Measurements from ENCODE around the gene SMC1B. TPM values are rescaled to one million over a fixed set of nuclear protein-coding genes. Genes with fewer than 3 reads are reported as not detected.

The SMC1B gene
- total RNA-seq, 1 donor from 2014 or later, result not detected

- TF ChIP-seq CTCF (IDR thresholded peaks at IDR 0.05; ENCODE audit: insufficient read depth, low read length, severe bottlenecking), result peak; percentile 13
- H3K4me3 ChIP-seq (ENCODE audit: low read depth, low read length), result peak within 1 kb of the TSS; percentile 97
- peak; percentile 74 for DNase-seq (ENCODE audit: low read depth)
- no peaks in the 10 kb centered on the region for H3K36me3 ChIP-seq (ENCODE audit: control insufficient read depth, insufficient read depth, low read length)
- H3K27me3 ChIP-seq (ENCODE audit: control insufficient read depth, insufficient read depth, low read length), result no peaks in the 10 kb centered on the region
- FAIRE-seq, result no peak
These were observed 103.8 kb downstream of the SMC1B start, which contains the start of gene FAM118A for GRCh38 chr22:45309422-45310227. FAM118A (plus strand) TSS chr22:45309934; CDS start chr22:45322380, 12,446 bp downstream.

GRCh38 chr22:45308957-45309421, 104.4 kb downstream of the SMC1B start:
- DNase-seq (ENCODE audit: low read depth) (no peak), FAIRE-seq (no peak)
- no peaks in the 10 kb centered on the region for H3K36me3 ChIP-seq (ENCODE audit: control insufficient read depth, insufficient read depth, low read length)
- peak overlapping the region; percentile 97 for H3K4me3 ChIP-seq (ENCODE audit: low read depth, low read length)
- no peaks in the 10 kb centered on the region for H3K27me3 ChIP-seq (ENCODE audit: control insufficient read depth, insufficient read depth, low read length)
- TF ChIP-seq CTCF (IDR thresholded peaks at IDR 0.05; ENCODE audit: insufficient read depth, low read length, severe bottlenecking), result no peak

- FAIRE-seq, result no peak
These were observed 104.9 kb downstream of the SMC1B start for GRCh38 chr22:45308391-45308956.

GRCh38 chr22:45306139-45306538, 107.3 kb downstream of the SMC1B start:
- no peak for FAIRE-seq

More at GRCh38 chr22:45308391-45308956, 104.9 kb downstream of the SMC1B start:
- DNase-seq (ENCODE audit: low read depth), result no peak
- no peaks in the 10 kb centered on the region for H3K27me3 ChIP-seq (ENCODE audit: control insufficient read depth, insufficient read depth, low read length)
- no peaks in the 10 kb centered on the region for H3K36me3 ChIP-seq (ENCODE audit: control insufficient read depth, insufficient read depth, low read length)
- no peak for TF ChIP-seq CTCF (IDR thresholded peaks at IDR 0.05; ENCODE audit: insufficient read depth, low read length, severe bottlenecking)
- no peak overlapping the region for H3K4me3 ChIP-seq (ENCODE audit: low read depth, low read length)

GRCh38 chr22:45305456-45306075, 107.8 kb downstream of the SMC1B start:
- FAIRE-seq, result no peak
- no peak for TF ChIP-seq CTCF (IDR thresholded peaks at IDR 0.05; ENCODE audit: insufficient read depth, low read length, severe bottlenecking)
- H3K4me3 ChIP-seq (ENCODE audit: low read depth, low read length), result no peak overlapping the region

More at GRCh38 chr22:45306139-45306538, 107.3 kb downstream of the SMC1B start:
- Histone ChIP-seq H3K36me3 (ENCODE audit: control insufficient read depth, insufficient read depth, low read length) (no peaks in the 10 kb centered on the region), H3K4me3 (ENCODE audit: low read depth, low read length) (no peak overlapping the region), H3K27me3 (ENCODE audit: control insufficient read depth, insufficient read depth, low read length) (no peaks in the 10 kb centered on the region)
- no peak for DNase-seq (ENCODE audit: low read depth)
- no peak for TF ChIP-seq CTCF (IDR thresholded peaks at IDR 0.05; ENCODE audit: insufficient read depth, low read length, severe bottlenecking)

More at GRCh38 chr22:45305456-45306075, 107.8 kb downstream of the SMC1B start:
- no peaks in the 10 kb centered on the region for H3K36me3 ChIP-seq (ENCODE audit: control insufficient read depth, insufficient read depth, low read length)
- H3K27me3 ChIP-seq (ENCODE audit: control insufficient read depth, insufficient read depth, low read length), result no peaks in the 10 kb centered on the region
- DNase-seq (ENCODE audit: low read depth), result no peak

Data from bronchial epithelial cell (primary cell).